ENCODE data around the gene S100A6. TPM values are rescaled to one million over a fixed set of nuclear protein-coding genes. Genes with fewer than 3 reads are reported as not detected.

Gene S100A6
- total RNA-seq, 5 donors from 2014 or later (not counting 1 experiment from before 2014, with no cell fraction given): 200 to 467 (median 400) TPM

- H3K27ac ChIP-seq (ENCODE audit: low read length): peak within 1 kb of the TSS; percentile 86
- peak within 1 kb of the TSS; percentile 49 to 76 for H3K4me3 ChIP-seq (ENCODE audit: control insufficient read depth in 1 of 2, extremely low read depth in 1 of 2, low read length in 1 of 2)
These were observed 9.6 kb upstream of the S100A6 start, which contains the start of gene S100A4 for GRCh38 chr1:153545067-153546055. Gene S100A4 (minus strand): TSS chr1:153545806. CDS start chr1:153544794, 1,012 bp downstream.

GRCh38 chr1:153544453-153545066 is 8.8 kb upstream of the S100A6 start:
- H3K27ac Mint-ChIP-seq: peak overlapping the region; percentile 100
- peaks cover 21% of the 10 kb centered on the region for H3K36me3 Mint-ChIP-seq
- Histone ChIP-seq H3K4me1 (ENCODE audit: control insufficient read depth in 1 of 2, extremely low read depth in 1 of 2, insufficient read depth in 2 of 2, low read length in 2 of 2) (peaks cover 62 to 80% of the 10 kb centered on the region in 2 experiments), H3K4me3 (ENCODE audit: control insufficient read depth in 1 of 2, extremely low read depth in 1 of 2, low read length in 1 of 2) (peak overlapping the region; percentile 49 to 76), H3K27me3 (replicated peaks in 1 of 2; ENCODE audit: control insufficient read depth in 2 of 2, extremely low read depth in 1 of 2, insufficient read depth in 2 of 2, low read length in 1 of 2) (no peaks in the 10 kb centered on the region), H3K9me3 (no peaks in the 10 kb centered on the region), H3K36me3 (ENCODE audit: control insufficient read depth in 2 of 2, extremely low read depth in 1 of 2, insufficient read depth in 1 of 2, low read length in 1 of 2) (peaks cover 0 to 18% of the 10 kb centered on the region in 2 donors), H3K27ac (ENCODE audit: low read length) (peak overlapping the region; percentile 86)
- H3K9me3 Mint-ChIP-seq: no peaks in the 10 kb centered on the region
- no peaks in the 10 kb centered on the region for H3K27me3 Mint-ChIP-seq
- H3K4me3 Mint-ChIP-seq: peak overlapping the region; percentile 91 to 95 (median 93)
- peaks cover 74 to 91% (median 82%) of the 10 kb centered on the region in 3 donors for H3K4me1 Mint-ChIP-seq
- ChIA-PET CTCF (interaction anchor here (1.1 to 2.8 kb wide), 6 partner anchors 9 to 34 kb away, joined by 3 to 35 read pairs (median 10); partner anchors contain the start of gene S100A6 (in 1 of the 2)), POLR2A (interaction anchor here (0.6 to 2.8 kb wide), 3 partner anchors 9 to 24 kb away, joined by 3 to 14 read pairs (median 4); partner anchors contain the start of gene S100A6 (in 1 of the 2))
- 30% methylated on average over 2 of the region's 10 CpGs for WGBS (ENCODE audit: insufficient coverage)
- no peak for DNase-seq
- no peak for ATAC-seq (replicated peaks in 1 of 4)

More at GRCh38 chr1:153545067-153546055, 9.6 kb upstream of the S100A6 start, which contains the start of gene S100A4:
- H3K27ac Mint-ChIP-seq: peak within 1 kb of the TSS; percentile 100
- H3K9me3 ChIP-seq: no peaks in the 10 kb centered on the region
- DNase-seq: peak; percentile 58 to 89 (median 74)
- H3K36me3 ChIP-seq (ENCODE audit: control insufficient read depth in 2 of 2, extremely low read depth in 1 of 2, insufficient read depth in 1 of 2, low read length in 1 of 2): peaks cover 0 to 18% of the 10 kb centered on the region in 2 donors
- peak within 1 kb of the TSS; percentile 91 to 95 (median 93) for H3K4me3 Mint-ChIP-seq
- H3K36me3 Mint-ChIP-seq: peaks cover 21% of the 10 kb centered on the region
- 1% methylated on average over 17 of the region's 19 CpGs for WGBS (ENCODE audit: insufficient coverage)
- ATAC-seq (replicated peaks in 1 of 4): peak; percentile 78 to 85 (median 82)
- H3K4me1 Mint-ChIP-seq: peaks cover 66 to 83% (median 74%) of the 10 kb centered on the region in 3 donors
- no peaks in the 10 kb centered on the region for H3K9me3 Mint-ChIP-seq
- ChIA-PET CTCF (interaction anchor here (0.8 to 2.8 kb wide), 7 partner anchors 10 to 89 kb away, joined by 3 to 35 read pairs (median 8); partner anchors contain the start of genes CHTOP (in 1 of the 2) and S100A6 (in 1 of the 2)), POLR2A (interaction anchor here (0.6 to 2.8 kb wide), 5 partner anchors 9 to 88 kb away, joined by 3 to 14 read pairs (median 4); partner anchors contain the start of gene S100A6 (in 1 of the 2))
- peaks cover 56 to 72% of the 10 kb centered on the region in 2 experiments for H3K4me1 ChIP-seq (ENCODE audit: control insufficient read depth in 1 of 2, extremely low read depth in 1 of 2, insufficient read depth in 2 of 2, low read length in 2 of 2)
- peaks cover 0 to 3% of the 10 kb centered on the region in 2 experiments for H3K27me3 ChIP-seq (replicated peaks in 1 of 2; ENCODE audit: control insufficient read depth in 2 of 2, extremely low read depth in 1 of 2, insufficient read depth in 2 of 2, low read length in 1 of 2)
- no peaks in the 10 kb centered on the region for H3K27me3 Mint-ChIP-seq

- Histone ChIP-seq H3K27ac (ENCODE audit: low read length) (peak overlapping the region; percentile 86), H3K36me3 (ENCODE audit: control insufficient read depth in 2 of 2, extremely low read depth in 1 of 2, insufficient read depth in 1 of 2, low read length in 1 of 2) (peaks cover 0 to 18% of the 10 kb centered on the region in 2 donors), H3K27me3 (replicated peaks in 1 of 2; ENCODE audit: control insufficient read depth in 2 of 2, extremely low read depth in 1 of 2, insufficient read depth in 2 of 2, low read length in 1 of 2) (no peaks in the 10 kb centered on the region), H3K9me3 (no peaks in the 10 kb centered on the region), H3K4me1 (ENCODE audit: control insufficient read depth in 1 of 2, extremely low read depth in 1 of 2, insufficient read depth in 2 of 2, low read length in 2 of 2) (peaks cover 62 to 82% of the 10 kb centered on the region in 2 experiments), H3K4me3 (ENCODE audit: control insufficient read depth in 1 of 2, extremely low read depth in 1 of 2, low read length in 1 of 2) (peak overlapping the region; percentile 49 to 76)
- Mint-ChIP-seq H3K27me3 (no peaks in the 10 kb centered on the region), H3K9me3 (no peaks in the 10 kb centered on the region), H3K27ac (peak overlapping the region; percentile 100), H3K4me1 (peaks cover 78 to 91% (median 82%) of the 10 kb centered on the region in 3 donors), H3K4me3 (peak overlapping the region; percentile 91 to 95 (median 93)), H3K36me3 (peaks cover 21% of the 10 kb centered on the region)
- no peak for DNase-seq
- WGBS (ENCODE audit: insufficient coverage): 80% methylated on average over 2 of the region's 4 CpGs
- no peak for ATAC-seq (replicated peaks in 1 of 4)
- POLR2A ChIA-PET: interaction anchor here (1.1 to 2.8 kb wide), 2 partner anchors 8 to 12 kb away, joined by 4 to 14 read pairs; partner anchors contain the start of gene S100A6 (in 1 of the 2)
- CTCF ChIA-PET: interaction anchor here (0.6 to 1.6 kb wide), 3 partner anchors 9 to 15 kb away, joined by 3 to 6 read pairs (median 5); no protein-coding TSS in a partner anchor
These were observed 7.9 kb upstream of the S100A6 start for GRCh38 chr1:153543736-153544135.

- Mint-ChIP-seq H3K4me3 (peak overlapping the region; percentile 91 to 95 (median 93)), H3K9me3 (no peaks in the 10 kb centered on the region), H3K36me3 (peaks cover 21% of the 10 kb centered on the region), H3K4me1 (peaks cover 76 to 90% (median 79%) of the 10 kb centered on the region in 3 donors), H3K27me3 (no peaks in the 10 kb centered on the region), H3K27ac (peak overlapping the region; percentile 100)
- ATAC-seq (replicated peaks in 1 of 4) (no peak), DNase-seq (no peak)
- WGBS (ENCODE audit: insufficient coverage): 74% methylated on average over 7 of the region's 13 CpGs
- peaks cover 62 to 82% of the 10 kb centered on the region in 2 experiments for H3K4me1 ChIP-seq (ENCODE audit: control insufficient read depth in 1 of 2, extremely low read depth in 1 of 2, insufficient read depth in 2 of 2, low read length in 2 of 2)
- H3K27ac ChIP-seq (ENCODE audit: low read length): peak overlapping the region; percentile 86
- H3K27me3 ChIP-seq (replicated peaks in 1 of 2; ENCODE audit: control insufficient read depth in 2 of 2, extremely low read depth in 1 of 2, insufficient read depth in 2 of 2, low read length in 1 of 2): no peaks in the 10 kb centered on the region
- POLR2A ChIA-PET: no interaction called here
- H3K9me3 ChIP-seq: no peaks in the 10 kb centered on the region
- H3K36me3 ChIP-seq (ENCODE audit: control insufficient read depth in 2 of 2, extremely low read depth in 1 of 2, insufficient read depth in 1 of 2, low read length in 1 of 2): peaks cover 0 to 18% of the 10 kb centered on the region in 2 donors
- no peak overlapping the region for H3K4me3 ChIP-seq (ENCODE audit: control insufficient read depth in 1 of 2, extremely low read depth in 1 of 2, low read length in 1 of 2)
- CTCF ChIA-PET: interaction anchor here (0.6 to 1.4 kb wide), 2 partner anchors 10 to 15 kb away, joined by 3 to 5 read pairs; no protein-coding TSS in a partner anchor
These were observed 7.3 kb upstream of the S100A6 start for GRCh38 chr1:153542956-153543711.

DNA sequence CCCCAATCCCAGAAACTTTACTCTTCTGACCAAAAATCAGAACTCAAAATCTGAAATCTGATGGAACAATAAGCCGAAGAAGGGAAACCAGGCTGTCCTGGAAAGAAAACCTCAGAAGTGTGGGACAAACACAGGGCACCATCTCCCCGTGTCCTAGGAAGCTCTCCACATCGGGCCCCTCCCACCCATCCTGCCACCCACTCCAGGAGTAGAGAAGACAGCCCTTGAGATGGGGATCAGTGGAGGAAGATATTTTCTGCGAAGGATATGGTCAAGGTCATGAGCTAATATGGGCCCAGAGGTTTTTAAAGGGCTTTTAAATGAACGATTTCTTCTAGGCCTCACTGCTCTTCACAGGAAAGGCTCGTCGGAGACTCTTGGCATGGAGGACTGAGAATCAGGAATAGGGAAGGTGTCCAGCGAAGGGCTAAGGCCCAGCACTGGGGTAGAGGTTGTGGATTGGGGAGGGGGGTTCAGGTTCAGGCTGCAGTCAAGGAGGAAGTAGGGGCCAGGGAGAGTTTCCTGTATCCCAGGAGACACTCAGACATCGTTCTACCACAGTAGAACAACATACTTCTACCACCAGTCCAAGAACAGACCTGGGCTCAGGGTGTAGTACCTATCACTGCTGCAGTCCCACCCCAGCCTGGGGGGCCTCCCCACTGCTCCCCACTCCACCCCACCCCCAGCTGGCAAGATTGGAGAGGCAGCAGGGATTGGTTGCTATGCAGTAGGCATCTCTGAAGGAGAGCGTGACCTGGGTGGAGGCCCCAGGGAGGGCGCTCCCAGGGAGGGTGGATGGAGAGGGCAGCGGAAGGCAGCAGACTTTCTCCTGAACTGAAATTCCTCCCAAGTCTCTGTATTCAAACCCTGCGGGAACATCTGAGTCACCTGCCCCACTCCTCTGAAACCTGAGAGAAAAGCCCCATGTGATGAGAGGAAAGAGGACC is 6.1 kb upstream of the S100A6 start:
- H3K36me3 Mint-ChIP-seq: peaks cover 21% of the 10 kb centered on the region
- H3K27me3 Mint-ChIP-seq: no peaks in the 10 kb centered on the region
- Histone ChIP-seq H3K4me3 (ENCODE audit: control insufficient read depth in 1 of 2, extremely low read depth in 1 of 2, low read length in 1 of 2) (no peak overlapping the region), H3K36me3 (ENCODE audit: control insufficient read depth in 2 of 2, extremely low read depth in 1 of 2, insufficient read depth in 1 of 2, low read length in 1 of 2) (peaks cover 0 to 18% of the 10 kb centered on the region in 2 donors), H3K27ac (ENCODE audit: low read length) (peak overlapping the region; percentile 86), H3K9me3 (no peaks in the 10 kb centered on the region), H3K27me3 (replicated peaks in 1 of 2; ENCODE audit: control insufficient read depth in 2 of 2, extremely low read depth in 1 of 2, insufficient read depth in 2 of 2, low read length in 1 of 2) (no peaks in the 10 kb centered on the region), H3K4me1 (ENCODE audit: control insufficient read depth in 1 of 2, extremely low read depth in 1 of 2, insufficient read depth in 2 of 2, low read length in 2 of 2) (peaks cover 62 to 81% of the 10 kb centered on the region in 2 experiments)
- POLR2A ChIA-PET: no interaction called here
- peak overlapping the region; percentile 100 for H3K27ac Mint-ChIP-seq
- H3K9me3 Mint-ChIP-seq: no peaks in the 10 kb centered on the region
- H3K4me3 Mint-ChIP-seq: peak overlapping the region; percentile 51 to 93 (median 59)
- peaks cover 77 to 90% (median 86%) of the 10 kb centered on the region in 3 donors for H3K4me1 Mint-ChIP-seq
- 62% methylated on average over 5 of the region's 13 CpGs for WGBS (ENCODE audit: insufficient coverage)
- no peak for ATAC-seq (replicated peaks in 1 of 4)
- CTCF ChIA-PET: interaction anchor here in 1 of 2 donors (2.7 kb wide), 1 partner anchor 9 kb away, joined by 13 read pairs; no protein-coding TSS in a partner anchor
- DNase-seq: no peak
